GM12872 (cell line): ENCODE data around the gene ARID1B.

ENCODE experiments used
- TF ChIP-seq, protein P1 (sequence below): IDR thresholded peaks from 3 replicates; pipeline ENCODE4 v1.5.1; 2011; ENCODE audit warnings: low read depth, mild to moderate bottlenecking, low read length, moderate library complexity; ENCODE audit not compliant: insufficient read depth

The ARID1B gene

DNA sequence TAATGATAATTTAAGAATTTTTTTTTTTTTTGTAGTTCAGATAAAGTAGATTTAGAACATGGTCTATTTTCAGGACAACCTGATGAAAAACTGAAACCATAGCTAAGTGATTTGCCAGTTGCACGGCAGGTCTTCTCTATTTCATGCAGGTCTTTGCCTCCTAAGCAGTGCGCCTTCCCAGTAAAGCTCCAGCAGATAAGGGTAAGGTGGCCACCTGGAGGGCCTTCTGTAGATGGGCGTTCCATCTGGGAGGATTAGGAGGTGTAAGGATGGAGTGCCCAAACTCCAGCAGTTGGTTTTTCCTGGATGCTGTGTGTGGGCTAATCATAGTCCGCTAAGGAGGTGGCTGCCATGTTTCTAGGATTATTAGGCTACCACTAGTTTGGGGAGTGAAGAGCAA, 107.1 kb downstream of the ARID1B start:
- TF ChIP-seq, protein P1, sequence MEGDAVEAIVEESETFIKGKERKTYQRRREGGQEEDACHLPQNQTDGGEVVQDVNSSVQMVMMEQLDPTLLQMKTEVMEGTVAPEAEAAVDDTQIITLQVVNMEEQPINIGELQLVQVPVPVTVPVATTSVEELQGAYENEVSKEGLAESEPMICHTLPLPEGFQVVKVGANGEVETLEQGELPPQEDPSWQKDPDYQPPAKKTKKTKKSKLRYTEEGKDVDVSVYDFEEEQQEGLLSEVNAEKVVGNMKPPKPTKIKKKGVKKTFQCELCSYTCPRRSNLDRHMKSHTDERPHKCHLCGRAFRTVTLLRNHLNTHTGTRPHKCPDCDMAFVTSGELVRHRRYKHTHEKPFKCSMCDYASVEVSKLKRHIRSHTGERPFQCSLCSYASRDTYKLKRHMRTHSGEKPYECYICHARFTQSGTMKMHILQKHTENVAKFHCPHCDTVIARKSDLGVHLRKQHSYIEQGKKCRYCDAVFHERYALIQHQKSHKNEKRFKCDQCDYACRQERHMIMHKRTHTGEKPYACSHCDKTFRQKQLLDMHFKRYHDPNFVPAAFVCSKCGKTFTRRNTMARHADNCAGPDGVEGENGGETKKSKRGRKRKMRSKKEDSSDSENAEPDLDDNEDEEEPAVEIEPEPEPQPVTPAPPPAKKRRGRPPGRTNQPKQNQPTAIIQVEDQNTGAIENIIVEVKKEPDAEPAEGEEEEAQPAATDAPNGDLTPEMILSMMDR = no peak

DNA sequence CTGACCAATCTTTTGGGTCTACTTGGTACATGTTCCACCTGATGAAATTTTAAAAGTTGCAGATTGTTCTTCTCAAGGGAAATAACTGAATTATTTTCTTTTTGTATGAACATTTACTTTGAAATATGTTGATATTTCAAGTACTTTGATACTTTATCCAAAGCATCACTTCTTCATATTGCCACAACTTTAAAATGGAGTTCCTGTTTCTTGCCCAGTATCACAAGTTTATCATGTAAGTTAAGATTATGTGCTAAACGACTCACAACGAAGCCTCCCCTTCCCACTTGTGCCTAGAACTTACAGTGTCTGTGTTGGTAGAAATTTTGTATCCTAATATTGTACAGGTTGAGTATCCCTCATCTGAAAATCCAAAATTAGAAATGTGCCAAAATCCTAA, 108.4 kb downstream of the ARID1B start:
- TF ChIP-seq, protein P1 = no peak

DNA sequence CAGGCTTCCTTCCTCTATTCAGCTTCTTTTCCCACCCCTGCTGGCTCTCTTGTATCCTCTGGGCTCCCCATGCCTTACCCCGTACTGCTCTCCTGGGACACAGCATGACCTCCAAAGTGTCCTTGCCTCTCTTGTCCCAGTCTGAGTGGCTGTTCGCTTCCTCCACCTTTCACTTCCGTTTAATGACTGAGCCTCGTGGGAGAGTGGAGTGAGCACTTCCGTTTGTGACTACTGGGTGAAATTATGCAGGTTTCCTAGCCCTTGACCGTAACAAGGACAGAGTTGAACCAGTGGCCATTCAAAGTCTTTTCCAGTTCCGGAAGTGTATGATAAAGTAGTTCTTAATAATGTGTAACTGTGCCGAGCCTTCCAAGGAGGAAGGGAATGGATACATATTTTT, 109.2 kb downstream of the ARID1B start:
- TF ChIP-seq, protein P1 = no peak

DNA sequence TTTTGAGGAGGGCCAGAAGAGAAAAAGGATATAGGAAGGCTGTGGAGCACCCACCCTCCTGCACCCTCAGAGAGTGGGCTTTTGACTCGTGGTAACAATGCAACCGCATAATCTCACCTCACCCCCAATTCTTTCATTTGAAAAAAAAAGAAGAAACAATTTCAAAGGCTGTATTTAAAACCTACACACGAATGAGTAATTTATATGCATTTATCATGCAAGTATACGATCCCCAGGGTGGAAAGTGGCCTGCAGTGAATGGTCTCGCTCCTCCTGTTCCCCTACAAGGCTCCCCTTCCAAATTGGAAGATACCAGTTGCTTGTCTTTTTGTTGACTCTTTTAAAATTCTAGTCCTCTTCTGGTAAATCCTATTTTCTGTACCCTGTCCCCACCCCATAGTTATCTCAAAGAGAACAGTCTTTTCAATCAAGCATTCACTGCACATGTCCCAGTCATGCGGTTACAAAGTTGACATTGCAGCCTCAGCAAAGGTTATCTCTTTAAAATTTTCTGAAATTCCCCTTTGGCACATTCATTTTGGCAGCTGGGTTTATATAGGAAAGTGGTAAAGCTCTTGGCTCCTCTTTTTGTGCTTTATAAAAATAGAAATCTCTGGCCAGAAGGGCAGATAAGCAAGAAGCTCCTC, 110.6 kb downstream of the ARID1B start:
- TF ChIP-seq, protein P1 = no peak

DNA sequence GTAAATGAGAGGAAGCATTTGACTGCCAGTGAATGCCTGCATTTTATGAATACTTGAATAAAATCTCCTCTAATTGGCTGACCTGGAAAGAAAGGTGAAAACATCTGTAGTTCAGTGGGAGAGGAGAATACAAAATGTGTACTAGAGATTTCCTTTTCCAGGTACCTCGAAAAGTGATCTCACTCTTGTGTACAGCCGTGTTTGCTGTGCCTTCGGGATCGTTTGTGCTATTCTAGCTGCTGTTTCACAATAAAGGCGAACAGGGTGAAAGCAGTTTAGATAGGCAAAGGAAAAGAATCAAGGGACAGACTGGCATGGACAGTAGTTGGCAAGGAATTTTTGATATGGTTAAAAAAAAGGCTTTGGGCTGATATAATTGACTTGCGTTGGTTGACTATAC, 112.3 kb downstream of the ARID1B start:
- TF ChIP-seq, protein P1 = no peak

DNA sequence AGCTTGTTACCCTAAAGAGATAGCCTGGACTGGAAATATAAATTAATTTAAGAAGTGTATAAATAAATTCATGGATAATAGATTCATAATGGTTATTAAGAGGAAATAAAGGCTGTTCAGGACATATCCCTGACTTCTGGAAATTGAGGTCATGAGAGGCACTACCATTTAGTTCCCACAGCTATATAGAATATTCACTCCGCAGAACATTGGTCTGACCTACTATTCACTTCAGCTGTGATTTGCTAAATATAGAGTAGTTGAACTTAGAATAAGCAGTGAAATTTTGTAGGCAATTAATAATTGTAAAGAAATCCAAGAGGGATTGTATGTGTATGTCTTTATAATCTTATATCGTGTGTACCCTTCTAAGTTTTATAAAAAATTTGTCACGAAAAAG, 112.8 kb downstream of the ARID1B start:
- TF ChIP-seq, protein P1 = no peak

DNA sequence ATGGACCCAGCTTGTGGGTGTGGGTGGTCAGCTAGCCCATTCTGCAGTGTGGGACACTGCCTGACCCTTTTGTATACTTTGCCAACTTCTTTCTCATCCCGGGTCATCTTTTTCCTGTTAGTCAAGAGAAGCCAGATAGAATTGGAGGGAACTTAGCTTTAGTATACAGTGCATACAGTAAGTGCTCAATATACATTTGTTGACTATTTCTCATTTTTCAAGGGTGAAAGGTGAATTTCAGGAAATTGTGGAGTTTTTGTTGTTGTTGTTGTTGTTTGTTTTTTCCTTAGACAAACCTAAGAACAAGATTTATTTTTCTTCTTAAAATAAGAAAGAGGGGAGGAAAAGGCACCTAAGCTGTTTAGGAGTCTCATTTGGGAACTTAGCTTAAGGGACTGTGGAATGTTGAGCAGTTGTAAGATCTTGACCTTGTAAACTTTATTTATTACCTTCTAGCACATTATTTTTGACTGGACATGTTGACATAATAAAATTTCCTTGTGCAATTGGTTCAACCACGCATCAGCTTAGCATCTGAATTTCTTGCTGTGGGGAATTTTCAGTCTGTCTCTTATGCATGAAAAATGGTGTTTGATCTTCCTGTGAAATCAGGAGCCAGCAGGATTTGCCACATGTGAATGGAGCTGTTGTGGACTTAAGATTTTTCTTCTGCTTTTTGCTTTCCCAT, 113.6 kb downstream of the ARID1B start:
- TF ChIP-seq, protein P1 = no peak
